ENCODE measurements around the gene RPS10. TPM values are rescaled to one million over a fixed set of nuclear protein-coding genes. Genes with fewer than 3 reads are reported as not detected.

Gene RPS10
- total RNA-seq, 1 experiment from 2014 or later: 1,644 TPM

DNA sequence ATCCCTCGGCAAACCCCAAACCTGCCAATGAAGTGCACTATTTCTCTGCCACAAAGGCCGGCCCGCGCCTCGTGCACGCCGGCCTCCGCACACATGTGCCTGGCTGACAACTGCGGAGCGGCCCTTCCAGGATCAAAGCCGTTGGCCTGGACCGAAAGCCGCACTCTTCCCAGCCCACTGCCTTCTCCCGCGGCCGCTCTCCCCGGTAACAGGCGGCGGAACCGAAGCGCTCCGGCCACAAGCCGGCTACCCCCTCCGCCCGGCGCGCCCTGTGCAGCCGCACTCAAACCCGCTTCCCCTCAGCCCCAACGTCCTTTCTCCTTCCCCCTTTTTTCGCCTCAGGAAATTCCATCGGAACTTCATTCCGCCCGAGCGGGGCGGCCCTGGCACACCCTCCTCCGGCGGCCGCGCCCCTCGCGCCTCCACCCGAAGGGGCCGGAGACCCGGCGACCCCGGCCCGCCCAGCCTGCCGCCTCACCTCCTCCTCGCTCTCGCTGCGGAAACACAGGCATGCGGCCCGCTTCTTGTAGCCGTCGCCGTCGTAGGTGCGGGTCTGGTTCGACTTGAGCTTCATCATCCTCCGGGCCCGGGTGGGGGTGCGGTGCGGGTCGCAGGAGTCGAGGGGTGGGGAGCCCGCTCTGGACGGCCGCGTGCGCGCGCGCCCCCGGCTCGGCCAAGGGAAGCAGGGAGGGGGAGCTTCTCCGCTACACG, 33.9 kb downstream of the RPS10 start:
- no peak overlapping the region for H3K4me3 Mint-ChIP-seq (ENCODE audit: unreplicated experiment)
- TF ChIP-seq, protein P1, sequence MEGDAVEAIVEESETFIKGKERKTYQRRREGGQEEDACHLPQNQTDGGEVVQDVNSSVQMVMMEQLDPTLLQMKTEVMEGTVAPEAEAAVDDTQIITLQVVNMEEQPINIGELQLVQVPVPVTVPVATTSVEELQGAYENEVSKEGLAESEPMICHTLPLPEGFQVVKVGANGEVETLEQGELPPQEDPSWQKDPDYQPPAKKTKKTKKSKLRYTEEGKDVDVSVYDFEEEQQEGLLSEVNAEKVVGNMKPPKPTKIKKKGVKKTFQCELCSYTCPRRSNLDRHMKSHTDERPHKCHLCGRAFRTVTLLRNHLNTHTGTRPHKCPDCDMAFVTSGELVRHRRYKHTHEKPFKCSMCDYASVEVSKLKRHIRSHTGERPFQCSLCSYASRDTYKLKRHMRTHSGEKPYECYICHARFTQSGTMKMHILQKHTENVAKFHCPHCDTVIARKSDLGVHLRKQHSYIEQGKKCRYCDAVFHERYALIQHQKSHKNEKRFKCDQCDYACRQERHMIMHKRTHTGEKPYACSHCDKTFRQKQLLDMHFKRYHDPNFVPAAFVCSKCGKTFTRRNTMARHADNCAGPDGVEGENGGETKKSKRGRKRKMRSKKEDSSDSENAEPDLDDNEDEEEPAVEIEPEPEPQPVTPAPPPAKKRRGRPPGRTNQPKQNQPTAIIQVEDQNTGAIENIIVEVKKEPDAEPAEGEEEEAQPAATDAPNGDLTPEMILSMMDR (IDR thresholded peaks at IDR 0.05; ENCODE audit: unreplicated experiment): no peak
- no peak overlapping the region for H3K27ac Mint-ChIP-seq (ENCODE audit: low read depth, unreplicated experiment)
- no peaks in the 10 kb centered on the region for H3K27me3 Mint-ChIP-seq (ENCODE audit: insufficient read depth, unreplicated experiment)
- peak; percentile 70 for DNase-seq (ENCODE audit: unreplicated experiment)
- ChIA-PET CTCF (interaction anchor here (0.7 to 6.9 kb wide), 5 partner anchors 9 to 418 kb away, joined by 4 to 46 read pairs (median 7); partner anchors contain the start of gene SMIM29), POLR2A (interaction anchor here (0.6 to 4.6 kb wide), 18 partner anchors 8 to 867 kb away, joined by 3 to 45 read pairs (median 5); partner anchors contain the start of genes ANKS1A, HMGA1, RPS10 and SMIM29)
- intact Hi-C loops (cut with micrococcal nuclease): loop anchor here (1.0 kb wide), 2 partner anchors 143 to 196 kb away; partner anchors contain the start of gene SMIM29
- H3K9me3 Mint-ChIP-seq (ENCODE audit: unreplicated experiment): no peaks in the 10 kb centered on the region
- peaks cover under 1% of the 10 kb centered on the region for H3K36me3 Mint-ChIP-seq (ENCODE audit: insufficient read depth, unreplicated experiment)
- BruUV-seq (replicated peaks): no TSS peak
- peaks cover 12% of the 10 kb centered on the region for H3K4me1 Mint-ChIP-seq (ENCODE audit: insufficient read depth, unreplicated experiment)

DNA sequence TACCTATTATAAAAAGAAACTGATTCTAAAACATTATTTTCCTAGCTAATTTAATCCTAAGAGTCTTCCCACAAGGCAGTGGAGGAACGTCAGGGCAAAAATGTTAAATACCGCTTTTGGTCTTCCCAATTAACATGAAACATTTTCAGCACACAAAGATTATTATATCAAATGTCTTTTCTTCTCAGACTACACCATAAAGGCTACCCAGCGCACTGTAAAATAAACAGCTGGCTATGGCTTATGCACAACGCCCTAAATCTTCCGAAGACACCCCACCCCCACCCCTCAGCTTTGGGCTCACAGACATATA, 34.4 kb downstream of the RPS10 start:
- Mint-ChIP-seq H3K4me1 (ENCODE audit: insufficient read depth, unreplicated experiment) (peaks cover 14% of the 10 kb centered on the region), H3K4me3 (ENCODE audit: unreplicated experiment) (no peak overlapping the region), H3K9me3 (ENCODE audit: unreplicated experiment) (no peaks in the 10 kb centered on the region), H3K27me3 (ENCODE audit: insufficient read depth, unreplicated experiment) (no peaks in the 10 kb centered on the region), H3K27ac (ENCODE audit: low read depth, unreplicated experiment) (no peak overlapping the region), H3K36me3 (ENCODE audit: insufficient read depth, unreplicated experiment) (peaks cover 5% of the 10 kb centered on the region)
- intact Hi-C loops (cut with micrococcal nuclease): no loop called here
- POLR2A ChIA-PET: interaction anchor here (0.6 to 4.6 kb wide), 23 partner anchors 11 to 867 kb away, joined by 3 to 45 read pairs (median 4); partner anchors contain the start of genes ANKS1A, HMGA1, RPS10 and SMIM29
- TF ChIP-seq, protein P1 (IDR thresholded peaks at IDR 0.05; ENCODE audit: unreplicated experiment): no peak
- DNase-seq (ENCODE audit: unreplicated experiment): no peak
- no TSS peak for BruUV-seq (replicated peaks)
- CTCF ChIA-PET: interaction anchor here (2.0 to 6.9 kb wide), 4 partner anchors 9 to 142 kb away, joined by 4 to 46 read pairs (median 13); partner anchors contain the start of gene SMIM29

DNA sequence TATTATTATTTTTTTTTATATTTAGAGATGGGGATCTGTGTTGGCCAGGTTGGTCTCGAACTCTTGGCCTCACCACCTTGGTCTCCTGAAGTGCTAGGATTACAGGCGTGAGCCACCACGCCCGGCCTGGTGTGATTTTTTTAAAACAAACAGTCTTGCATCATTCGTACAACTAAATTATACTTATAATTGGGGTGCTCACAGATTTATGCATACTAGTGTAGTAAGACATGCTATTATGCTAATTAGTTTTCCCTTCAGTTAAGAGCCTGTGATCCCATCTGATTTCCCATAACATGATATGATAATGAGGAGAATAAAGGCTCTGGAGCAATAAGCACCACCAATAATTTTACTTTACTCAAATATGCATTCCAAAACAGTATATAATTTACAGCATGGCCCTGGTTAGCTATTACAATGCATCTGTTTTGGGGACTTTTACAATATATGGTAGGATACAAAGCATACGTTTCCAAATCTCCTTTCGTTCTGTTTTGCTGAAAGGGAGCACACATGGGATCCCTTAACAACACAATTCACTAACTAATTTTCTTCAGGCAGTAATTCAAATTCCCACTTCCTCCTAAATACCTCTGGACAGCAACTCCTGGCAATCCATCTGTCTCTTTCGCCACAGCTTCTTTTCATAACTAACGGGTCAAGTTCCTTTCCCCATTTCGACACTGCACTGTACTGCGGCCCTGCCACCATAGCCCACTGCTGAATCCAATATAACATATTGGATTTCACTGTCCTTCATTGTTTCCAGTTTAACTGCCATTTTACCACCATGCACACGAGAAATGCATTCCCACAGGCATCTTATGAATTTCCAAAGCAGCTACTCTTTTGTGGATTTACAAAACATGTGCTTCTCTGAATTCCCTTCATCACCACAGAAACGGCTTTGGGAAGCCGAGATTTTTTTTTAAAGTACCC, 35.1 kb downstream of the RPS10 start:
- Mint-ChIP-seq H3K27me3 (ENCODE audit: insufficient read depth, unreplicated experiment) (no peaks in the 10 kb centered on the region), H3K36me3 (ENCODE audit: insufficient read depth, unreplicated experiment) (peaks cover 5% of the 10 kb centered on the region), H3K4me1 (ENCODE audit: insufficient read depth, unreplicated experiment) (peaks cover 19% of the 10 kb centered on the region), H3K4me3 (ENCODE audit: unreplicated experiment) (no peak overlapping the region), H3K27ac (ENCODE audit: low read depth, unreplicated experiment) (no peak overlapping the region), H3K9me3 (ENCODE audit: unreplicated experiment) (no peaks in the 10 kb centered on the region)
- TSS peak; percentile 34 for BruUV-seq (replicated peaks)
- CTCF ChIA-PET: interaction anchor here (0.6 to 6.9 kb wide), 7 partner anchors 8 to 749 kb away, joined by 3 to 46 read pairs (median 4); partner anchors contain the start of gene SMIM29
- intact Hi-C loops (cut with micrococcal nuclease): no loop called here
- POLR2A ChIA-PET: interaction anchor here (0.6 to 4.6 kb wide), 24 partner anchors 10 to 868 kb away, joined by 3 to 45 read pairs (median 4); partner anchors contain the start of genes ANKS1A, HMGA1, RPS10 and SMIM29
- TF ChIP-seq, protein P1 (IDR thresholded peaks at IDR 0.05; ENCODE audit: unreplicated experiment): no peak
- DNase-seq (ENCODE audit: unreplicated experiment): peak; percentile 85
